ENCODE results near the gene HDAC4.

- TF ChIP-seq, protein P1, sequence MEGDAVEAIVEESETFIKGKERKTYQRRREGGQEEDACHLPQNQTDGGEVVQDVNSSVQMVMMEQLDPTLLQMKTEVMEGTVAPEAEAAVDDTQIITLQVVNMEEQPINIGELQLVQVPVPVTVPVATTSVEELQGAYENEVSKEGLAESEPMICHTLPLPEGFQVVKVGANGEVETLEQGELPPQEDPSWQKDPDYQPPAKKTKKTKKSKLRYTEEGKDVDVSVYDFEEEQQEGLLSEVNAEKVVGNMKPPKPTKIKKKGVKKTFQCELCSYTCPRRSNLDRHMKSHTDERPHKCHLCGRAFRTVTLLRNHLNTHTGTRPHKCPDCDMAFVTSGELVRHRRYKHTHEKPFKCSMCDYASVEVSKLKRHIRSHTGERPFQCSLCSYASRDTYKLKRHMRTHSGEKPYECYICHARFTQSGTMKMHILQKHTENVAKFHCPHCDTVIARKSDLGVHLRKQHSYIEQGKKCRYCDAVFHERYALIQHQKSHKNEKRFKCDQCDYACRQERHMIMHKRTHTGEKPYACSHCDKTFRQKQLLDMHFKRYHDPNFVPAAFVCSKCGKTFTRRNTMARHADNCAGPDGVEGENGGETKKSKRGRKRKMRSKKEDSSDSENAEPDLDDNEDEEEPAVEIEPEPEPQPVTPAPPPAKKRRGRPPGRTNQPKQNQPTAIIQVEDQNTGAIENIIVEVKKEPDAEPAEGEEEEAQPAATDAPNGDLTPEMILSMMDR (IDR thresholded peaks at IDR 0.05): no peak
- TF ChIP-seq EP300 (IDR thresholded peaks at IDR 0.05): no peak
Measured at GRCh38 chr2:239036819-239037558, 363.8 kb downstream of the HDAC4 start.
